Measurements from ENCODE around the gene DHRS1.

Gene DHRS1

DNA sequence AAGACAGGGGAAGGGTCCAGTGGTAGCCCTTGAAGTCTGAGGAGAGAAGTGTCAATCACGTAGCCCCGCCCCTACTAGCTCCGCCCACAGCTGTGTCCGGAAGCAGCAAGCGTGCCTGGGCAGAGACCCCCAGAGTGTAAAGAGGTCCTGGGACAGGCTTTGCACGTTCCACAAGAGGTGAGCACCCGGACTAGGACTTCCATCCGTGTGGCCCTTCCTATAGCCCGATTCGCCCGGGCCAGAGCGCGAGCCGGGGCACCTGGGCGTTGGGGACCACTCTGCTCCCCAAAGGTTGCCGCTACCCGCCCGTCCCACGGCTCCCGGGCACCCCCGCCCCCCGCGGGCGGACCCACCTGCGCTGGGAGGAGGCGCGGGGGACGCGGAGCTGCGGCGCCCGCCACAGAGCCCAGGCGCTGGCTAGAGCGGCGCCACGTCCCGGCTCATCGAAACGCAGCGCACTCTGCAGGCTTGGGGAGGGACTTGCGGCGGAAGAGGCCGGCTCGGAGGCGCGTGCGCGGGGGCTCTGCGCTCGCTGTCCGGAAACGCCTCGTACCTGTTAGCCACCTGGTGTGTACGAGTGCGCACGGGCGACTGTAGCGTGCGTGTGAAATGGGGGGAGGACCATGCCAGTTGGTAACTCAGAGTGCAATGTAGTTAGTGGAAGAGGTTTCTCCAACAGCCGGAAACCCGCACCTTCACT, 28.3 kb downstream of the DHRS1 start, which contains the start of gene RABGGTA:
Gene RABGGTA (minus strand): TSS at position 464 of the 700 bp plus-strand sequence. CDS start 482 bp downstream, outside the sequence.
- TF ChIP-seq, protein P1, sequence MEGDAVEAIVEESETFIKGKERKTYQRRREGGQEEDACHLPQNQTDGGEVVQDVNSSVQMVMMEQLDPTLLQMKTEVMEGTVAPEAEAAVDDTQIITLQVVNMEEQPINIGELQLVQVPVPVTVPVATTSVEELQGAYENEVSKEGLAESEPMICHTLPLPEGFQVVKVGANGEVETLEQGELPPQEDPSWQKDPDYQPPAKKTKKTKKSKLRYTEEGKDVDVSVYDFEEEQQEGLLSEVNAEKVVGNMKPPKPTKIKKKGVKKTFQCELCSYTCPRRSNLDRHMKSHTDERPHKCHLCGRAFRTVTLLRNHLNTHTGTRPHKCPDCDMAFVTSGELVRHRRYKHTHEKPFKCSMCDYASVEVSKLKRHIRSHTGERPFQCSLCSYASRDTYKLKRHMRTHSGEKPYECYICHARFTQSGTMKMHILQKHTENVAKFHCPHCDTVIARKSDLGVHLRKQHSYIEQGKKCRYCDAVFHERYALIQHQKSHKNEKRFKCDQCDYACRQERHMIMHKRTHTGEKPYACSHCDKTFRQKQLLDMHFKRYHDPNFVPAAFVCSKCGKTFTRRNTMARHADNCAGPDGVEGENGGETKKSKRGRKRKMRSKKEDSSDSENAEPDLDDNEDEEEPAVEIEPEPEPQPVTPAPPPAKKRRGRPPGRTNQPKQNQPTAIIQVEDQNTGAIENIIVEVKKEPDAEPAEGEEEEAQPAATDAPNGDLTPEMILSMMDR (conservative IDR thresholded peaks at IDR 0.05; ENCODE audit: low read depth): peak; percentile 88
- CTCF ChIA-PET: interaction anchor here (0.6 to 1.0 kb wide), 4 partner anchors 11 to 131 kb away, joined by 3 to 4 read pairs (median 3); partner anchors contain the start of gene TINF2
- POLR2A ChIA-PET (ENCODE audit: low non-redundant PET): interaction anchor here (0.7 to 2.1 kb wide), 3 partner anchors 12 to 29 kb away, joined by 3 to 12 read pairs (median 3); partner anchors contain the start of gene TINF2

DNA sequence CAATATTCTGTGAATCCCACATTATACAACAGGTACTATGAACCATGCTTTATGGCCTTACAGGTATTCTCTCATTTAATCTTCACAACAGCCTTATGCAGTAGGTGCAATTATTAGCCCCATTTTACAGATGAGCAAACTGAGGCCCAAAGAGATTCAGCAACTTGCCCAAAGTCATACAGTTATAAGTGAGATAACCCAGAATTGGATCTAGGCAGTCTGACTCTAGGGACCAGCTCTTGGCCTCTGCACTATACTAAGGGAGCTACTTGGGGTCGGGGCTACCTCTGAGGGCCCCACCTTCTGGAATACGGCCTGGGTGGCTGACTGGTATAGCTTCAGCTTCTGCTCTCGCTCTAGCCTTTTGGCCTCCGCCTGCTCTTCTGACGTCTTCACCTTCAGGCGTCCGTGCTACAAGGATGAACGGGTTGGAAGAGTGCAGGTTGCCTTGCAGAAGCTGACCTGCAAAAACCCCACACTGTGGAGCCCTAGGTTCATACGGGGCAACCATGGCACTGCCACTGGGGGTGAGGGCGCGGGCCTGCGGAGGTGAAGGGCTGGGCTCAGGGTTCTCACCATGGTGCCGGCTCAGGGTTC, 28.9 kb downstream of the DHRS1 start:
- DNase-seq (ENCODE audit: low spot score): no peak
- peak overlapping the region; percentile 96 for H3K27ac ChIP-seq
- ChIA-PET CTCF (interaction anchor here (0.6 to 0.9 kb wide), 4 partner anchors 18 to 131 kb away, joined by 3 to 4 read pairs (median 3); partner anchors contain the start of gene TINF2), POLR2A (ENCODE audit: low non-redundant PET) (interaction anchor here (0.7 to 2.1 kb wide), 3 partner anchors 11 to 28 kb away, joined by 3 to 12 read pairs (median 3); partner anchors contain the start of gene TINF2)
- TF ChIP-seq, protein P1 (conservative IDR thresholded peaks at IDR 0.05; ENCODE audit: low read depth): no peak

More for the DNA sequence above, 28.3 kb downstream of the DHRS1 start, which contains the start of gene RABGGTA:
- peak; percentile 91 for DNase-seq (ENCODE audit: low spot score)
- H3K27ac ChIP-seq: peak within 1 kb of the TSS; percentile 96

DNA sequence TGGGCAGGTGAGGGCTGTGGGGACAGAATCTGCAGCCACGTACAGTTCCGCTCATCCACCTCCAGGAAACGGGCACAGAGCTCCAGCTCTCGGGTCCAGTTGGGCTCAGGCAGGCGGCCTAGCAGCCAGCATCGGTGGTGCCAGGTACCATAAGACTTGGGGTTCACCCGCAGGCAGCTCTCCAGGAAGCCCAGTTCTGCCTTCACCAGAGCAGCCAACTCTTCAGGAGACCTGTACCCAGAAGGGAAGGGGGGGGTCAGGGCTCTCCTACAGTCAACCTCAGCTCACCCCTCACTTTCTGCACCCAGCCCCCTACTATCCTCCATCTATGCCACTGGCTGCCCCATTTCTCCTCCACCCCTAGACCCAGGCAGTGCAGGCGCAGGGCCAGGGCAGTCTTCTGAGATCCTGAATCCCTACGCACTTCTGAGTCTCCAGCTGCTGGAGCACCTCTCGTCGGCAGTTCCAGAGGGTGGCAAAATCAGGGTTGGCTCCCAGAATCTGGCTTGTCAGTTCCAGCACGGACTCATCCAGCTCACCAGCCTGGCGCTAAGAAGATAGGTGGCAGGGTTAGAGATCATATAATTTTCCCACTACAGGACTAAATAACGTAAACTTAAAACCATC, 29.6 kb downstream of the DHRS1 start:
- no peak for DNase-seq (ENCODE audit: low spot score)
- H3K27ac ChIP-seq: peak overlapping the region; percentile 96
- ChIA-PET CTCF (interaction anchor here (0.6 kb wide), 2 partner anchors 18 to 23 kb away, joined by 3 to 4 read pairs; no protein-coding TSS in a partner anchor), POLR2A (ENCODE audit: low non-redundant PET) (interaction anchor here (2.1 kb wide), 1 partner anchor 28 kb away, joined by 12 read pairs; the partner anchor contains the start of gene TINF2)
- TF ChIP-seq, protein P1 (conservative IDR thresholded peaks at IDR 0.05; ENCODE audit: low read depth): no peak

DNA sequence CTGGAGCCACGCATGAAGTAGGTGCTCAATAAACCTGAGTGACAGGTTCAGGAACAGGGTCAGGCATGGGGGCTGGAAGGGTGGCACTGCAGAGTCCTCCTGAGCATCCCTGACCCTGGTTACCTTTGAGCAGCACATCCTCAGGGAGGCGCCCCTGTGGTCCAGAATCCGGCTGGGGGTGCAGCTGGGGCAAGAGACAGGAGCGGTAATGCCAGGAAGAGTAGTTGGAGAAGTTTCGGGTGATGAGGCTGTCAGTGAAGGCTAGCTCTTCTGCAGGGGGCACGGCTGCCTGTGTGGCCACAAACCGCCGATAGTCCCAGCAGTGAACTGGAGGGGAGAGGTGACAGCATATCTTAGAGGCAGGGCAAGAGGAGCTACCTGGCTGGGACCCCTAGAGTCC, 30.2 kb downstream of the DHRS1 start:
- ChIA-PET CTCF (interaction anchor here (0.6 to 0.9 kb wide), 3 partner anchors 22 to 64 kb away, joined by 4 read pairs; partner anchors contain the start of gene CIDEB), POLR2A (ENCODE audit: low non-redundant PET) (interaction anchor here (0.5 kb wide), 1 partner anchor 23 kb away, joined by 4 read pairs; no protein-coding TSS in a partner anchor)
- no peak for DNase-seq (ENCODE audit: low spot score)
- H3K27ac ChIP-seq: peak overlapping the region; percentile 96
- TF ChIP-seq, protein P1 (conservative IDR thresholded peaks at IDR 0.05; ENCODE audit: low read depth): no peak

DNA sequence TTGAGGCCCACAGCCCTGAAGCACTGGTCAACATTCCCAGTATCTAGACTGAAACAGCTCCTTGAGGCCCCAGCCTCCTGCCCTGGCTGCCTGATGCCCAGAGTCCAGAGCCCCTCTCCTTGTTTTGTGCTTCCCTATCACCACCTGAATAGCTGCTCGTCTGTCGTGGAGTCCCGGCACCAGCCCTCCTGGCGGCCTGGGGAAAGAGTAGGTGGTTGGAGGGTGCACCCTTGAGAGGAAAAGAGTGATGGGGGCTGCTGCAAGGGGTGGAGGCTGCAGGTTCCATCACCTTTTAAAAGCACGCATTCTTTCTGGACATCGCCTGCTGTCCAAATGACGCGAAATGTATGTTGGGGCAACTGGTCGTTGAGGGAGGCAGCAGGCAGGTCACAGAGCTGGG, 31.4 kb downstream of the DHRS1 start:
- DNase-seq (ENCODE audit: low spot score): no peak
- TF ChIP-seq, protein P1 (conservative IDR thresholded peaks at IDR 0.05; ENCODE audit: low read depth): no peak
- POLR2A ChIA-PET (ENCODE audit: low non-redundant PET): interaction anchor here (0.5 kb wide), 1 partner anchor 22 kb away, joined by 3 read pairs; no protein-coding TSS in a partner anchor
- CTCF ChIA-PET: no interaction called here
- peak overlapping the region; percentile 96 for H3K27ac ChIP-seq

All from RWPE1 (cell line).